OCI-LY1 (cell line): ENCODE results near the gene CDC42BPA.

Source experiments
- H2AFZ ChIP-seq: fragments of 200-600 bp; sonication (generic), shearing (Covaris generic); 2 replicates; pipeline ENCODE4 v1.6.0; 2014; ENCODE audit warnings: antibody characterized with exemption, mild to moderate bottlenecking, low read length
- H3F3A ChIP-seq: fragments of 200-600 bp; sonication (generic), shearing (Covaris generic); 2 replicates; pipeline ENCODE4 v1.6.0; 2014; ENCODE audit warnings: mild to moderate bottlenecking, antibody characterized with exemption, low read length, moderate library complexity; ENCODE audit not compliant: insufficient read depth
- H3K27ac ChIP-seq: fragments of 200-600 bp; sonication (generic); 2 replicates; pipeline ENCODE4 v1.5.1; 2014; ENCODE audit warnings: low read length, mixed run types, mild to moderate bottlenecking, low read depth; ENCODE audit not compliant: poor library complexity, severe bottlenecking
- H3K27me3 ChIP-seq: fragments of 200-600 bp; sonication (generic); 2 replicates; pipeline ENCODE4 v1.6.0; 2014; ENCODE audit warnings: antibody characterized with exemption, mild to moderate bottlenecking, low read length, moderate library complexity; ENCODE audit not compliant: insufficient read depth
- H3K36me3 ChIP-seq: fragments of 200-600 bp; sonication (generic); 2 replicates; pipeline ENCODE4 v1.6.1; 2014; ENCODE audit warnings: mild to moderate bottlenecking, antibody characterized with exemption, low read length, moderate library complexity, mixed read lengths; ENCODE audit not compliant: insufficient read depth
- H3K4me1 ChIP-seq: fragments of 200-600 bp; sonication (generic); 2 replicates; pipeline ENCODE4 v1.5.1; 2014; ENCODE audit warnings: mild to moderate bottlenecking, low read length, moderate library complexity; ENCODE audit not compliant: insufficient read depth, severe bottlenecking
- H3K4me2 ChIP-seq: fragments of 200-600 bp; sonication (generic), shearing (Covaris generic); 2 replicates; pipeline ENCODE4 v1.6.1; 2014; ENCODE audit warnings: low read length
- H3K4me3 ChIP-seq: fragments of 200-600 bp; sonication (generic); 2 replicates; pipeline ENCODE4 v1.5.1; 2014; ENCODE audit warnings: low read length, low read depth, mild to moderate bottlenecking, mixed read lengths; ENCODE audit not compliant: poor library complexity, severe bottlenecking
- H3K79me2 ChIP-seq: fragments of 200-600 bp; shearing (Covaris generic); 2 replicates; pipeline ENCODE4 v1.6.1; 2016; ENCODE audit warnings: mixed run types, low read length, mixed read lengths; ENCODE audit not compliant: insufficient read depth
- H3K9ac ChIP-seq: fragments of 200-600 bp; sonication (generic), shearing (Covaris generic); 2 replicates; pipeline ENCODE4 v1.6.1; 2014; ENCODE audit warnings: mild to moderate bottlenecking, low read length, mixed read lengths
- H3K9me2 ChIP-seq: fragments of 200-600 bp; sonication (generic), shearing (Covaris generic); 2 replicates; pipeline ENCODE4 v1.6.1; 2014; ENCODE audit warnings: low read depth, mild to moderate bottlenecking, low read length, mixed read lengths
- H3K9me3 ChIP-seq: fragments of 200-600 bp; shearing (Covaris generic); 2 replicates; pipeline ENCODE4 v1.6.1; 2014; ENCODE audit warnings: low read length, mixed read lengths
- H4K20me1 ChIP-seq: fragments of 200-600 bp; sonication (generic), shearing (Covaris generic); 2 replicates; pipeline ENCODE4 v1.6.0; 2016; ENCODE audit warnings: mild to moderate bottlenecking, low read length; ENCODE audit not compliant: insufficient read depth
- EZH2 ChIP-seq: fragments of 200-600 bp; sonication (generic), shearing (Covaris generic); IDR thresholded peaks from 2 replicates; pipeline ENCODE4 v1.8.0; 2017; ENCODE audit warnings: borderline replicate concordance, mixed run types, mild to moderate bottlenecking, antibody characterized with exemption, low read length, moderate library complexity, mixed read lengths
- TF ChIP-seq, protein P1 (sequence below): fragments of 200-600 bp; sonication (generic), shearing (Covaris generic); IDR thresholded peaks from 2 replicates; pipeline ENCODE4 v1.5.1; 2017; ENCODE audit warnings: mild to moderate bottlenecking, antibody characterized with exemption, low read length, moderate library complexity, mixed read lengths

CDC42BPA gene

DNA sequence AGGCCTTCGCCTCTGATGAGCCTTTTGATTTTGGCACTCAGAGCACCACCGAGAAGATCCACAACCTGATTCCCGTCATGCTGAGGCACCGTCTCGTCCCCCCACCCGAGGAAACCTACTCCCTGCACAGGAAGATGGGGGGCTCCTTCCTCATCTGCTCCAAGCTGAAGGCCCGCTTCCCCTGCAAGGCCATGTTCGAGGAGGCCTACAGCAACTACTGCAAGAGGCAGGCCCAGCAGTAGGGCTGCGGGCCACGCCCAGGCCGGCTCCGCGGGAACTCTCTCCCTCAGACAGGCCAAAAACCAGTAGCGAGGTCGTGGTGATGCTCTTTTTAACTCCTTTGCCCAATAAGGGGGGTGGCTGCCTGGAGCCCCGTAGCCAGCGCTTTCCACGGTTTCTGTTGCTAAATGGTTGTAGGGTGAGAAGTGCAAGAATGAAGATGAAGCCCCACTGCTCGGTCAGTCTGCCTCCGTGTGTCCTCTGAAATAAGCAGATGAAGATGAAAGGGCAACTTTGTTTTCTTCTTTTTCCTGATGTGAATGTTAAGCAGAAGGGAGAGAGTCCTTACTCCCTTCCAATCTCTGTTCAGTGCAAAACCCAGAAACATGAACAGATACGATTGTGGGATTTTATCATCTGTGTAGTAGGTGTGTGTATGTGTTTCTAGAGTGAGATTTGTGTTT is 331.7 kb downstream of the CDC42BPA start:
- Histone ChIP-seq H3K4me1 (peaks cover 19% of the 10 kb centered on the region), H3F3A (no peaks in the 10 kb centered on the region), H3K9me2 (no peaks in the 10 kb centered on the region), H3K4me2 (no peak overlapping the region), H3K4me3 (no peak overlapping the region), H3K27ac (no peak overlapping the region), H3K9ac (no peak overlapping the region), H3K9me3 (no peaks in the 10 kb centered on the region), H4K20me1 (no peaks in the 10 kb centered on the region), H3K79me2 (no peaks in the 10 kb centered on the region), H3K27me3 (no peaks in the 10 kb centered on the region), H2AFZ (no peak overlapping the region), H3K36me3 (no peaks in the 10 kb centered on the region)
- TF ChIP-seq, protein P1, sequence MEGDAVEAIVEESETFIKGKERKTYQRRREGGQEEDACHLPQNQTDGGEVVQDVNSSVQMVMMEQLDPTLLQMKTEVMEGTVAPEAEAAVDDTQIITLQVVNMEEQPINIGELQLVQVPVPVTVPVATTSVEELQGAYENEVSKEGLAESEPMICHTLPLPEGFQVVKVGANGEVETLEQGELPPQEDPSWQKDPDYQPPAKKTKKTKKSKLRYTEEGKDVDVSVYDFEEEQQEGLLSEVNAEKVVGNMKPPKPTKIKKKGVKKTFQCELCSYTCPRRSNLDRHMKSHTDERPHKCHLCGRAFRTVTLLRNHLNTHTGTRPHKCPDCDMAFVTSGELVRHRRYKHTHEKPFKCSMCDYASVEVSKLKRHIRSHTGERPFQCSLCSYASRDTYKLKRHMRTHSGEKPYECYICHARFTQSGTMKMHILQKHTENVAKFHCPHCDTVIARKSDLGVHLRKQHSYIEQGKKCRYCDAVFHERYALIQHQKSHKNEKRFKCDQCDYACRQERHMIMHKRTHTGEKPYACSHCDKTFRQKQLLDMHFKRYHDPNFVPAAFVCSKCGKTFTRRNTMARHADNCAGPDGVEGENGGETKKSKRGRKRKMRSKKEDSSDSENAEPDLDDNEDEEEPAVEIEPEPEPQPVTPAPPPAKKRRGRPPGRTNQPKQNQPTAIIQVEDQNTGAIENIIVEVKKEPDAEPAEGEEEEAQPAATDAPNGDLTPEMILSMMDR = no peak
- no peak for TF ChIP-seq EZH2

DNA sequence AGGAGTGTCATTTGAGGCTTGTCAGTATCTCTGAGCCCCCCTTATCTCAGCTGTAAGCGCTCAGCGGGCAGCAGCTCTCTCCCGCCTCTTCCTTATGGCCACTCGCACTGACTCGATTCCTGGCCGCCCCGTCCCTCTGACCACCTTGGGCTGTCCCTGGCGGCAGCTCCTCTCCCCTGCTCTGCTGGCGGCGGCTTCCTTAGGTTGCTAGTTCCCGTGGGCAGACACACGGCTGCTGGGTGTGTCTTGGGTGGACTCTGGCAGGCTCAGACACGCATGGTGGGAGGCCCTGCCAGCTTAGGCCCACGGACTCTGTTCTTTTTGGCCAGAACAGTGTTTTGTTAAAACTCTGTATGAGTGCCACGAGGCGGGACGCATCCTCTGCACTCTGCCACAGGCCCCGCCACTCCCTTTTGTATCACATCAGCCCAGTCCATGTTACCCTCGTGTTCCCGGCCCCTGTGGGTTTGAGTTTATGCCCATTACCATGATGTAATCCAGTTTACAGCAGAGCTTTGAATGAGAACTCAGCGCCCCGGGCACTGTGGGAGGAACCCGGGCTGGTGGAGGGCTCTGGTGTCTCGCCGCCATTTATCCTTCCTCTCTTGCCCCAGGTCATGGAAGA is 332.3 kb downstream of the CDC42BPA start:
- Histone ChIP-seq H3K4me1 (peaks cover 19% of the 10 kb centered on the region), H3K4me2 (no peak overlapping the region), H3K9me2 (no peaks in the 10 kb centered on the region), H2AFZ (no peak overlapping the region), H3K27ac (no peak overlapping the region), H3K9ac (no peak overlapping the region), H3K36me3 (no peaks in the 10 kb centered on the region), H3K9me3 (no peaks in the 10 kb centered on the region), H3K79me2 (no peaks in the 10 kb centered on the region), H3K4me3 (no peak overlapping the region), H3K27me3 (no peaks in the 10 kb centered on the region), H3F3A (no peaks in the 10 kb centered on the region), H4K20me1 (no peaks in the 10 kb centered on the region)
- no peak for TF ChIP-seq EZH2
- TF ChIP-seq, protein P1 = no peak

DNA sequence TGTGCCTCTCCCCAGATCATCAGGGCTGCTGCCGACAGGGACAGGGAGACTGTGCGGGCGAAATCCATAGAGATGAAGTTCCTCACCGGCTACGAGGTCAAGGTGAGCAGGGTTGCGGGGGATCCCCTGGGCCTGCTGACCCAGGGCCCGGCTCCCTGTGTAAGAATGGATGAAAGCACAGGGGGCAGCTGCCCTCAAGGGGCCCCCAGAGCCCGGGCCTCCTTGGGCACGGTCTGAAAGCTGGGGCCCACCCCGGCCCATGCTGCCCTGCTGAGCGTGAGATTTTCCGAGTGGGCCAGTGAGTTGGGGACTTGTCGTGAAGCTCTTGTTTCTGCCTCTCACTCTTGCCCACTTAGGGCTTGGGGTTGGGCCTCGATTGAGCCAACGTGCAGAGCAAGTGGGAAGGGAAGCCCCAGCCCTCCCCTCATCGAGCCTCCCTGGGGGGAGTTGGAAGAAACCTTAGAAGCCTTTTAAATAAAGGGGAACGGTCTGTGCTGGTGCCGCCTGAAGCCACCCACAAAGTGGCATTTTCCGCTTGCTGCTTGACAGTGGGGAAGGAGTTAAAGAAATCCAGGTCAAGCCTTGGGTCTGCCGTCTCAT is 333.0 kb downstream of the CDC42BPA start:
- Histone ChIP-seq H3K79me2 (no peaks in the 10 kb centered on the region), H4K20me1 (no peaks in the 10 kb centered on the region), H3K4me1 (peaks cover 16% of the 10 kb centered on the region), H3K27me3 (no peaks in the 10 kb centered on the region), H3F3A (no peaks in the 10 kb centered on the region), H3K9ac (no peak overlapping the region), H3K4me3 (no peak overlapping the region), H3K27ac (no peak overlapping the region), H2AFZ (no peak overlapping the region), H3K9me2 (no peaks in the 10 kb centered on the region), H3K9me3 (no peaks in the 10 kb centered on the region), H3K36me3 (no peaks in the 10 kb centered on the region), H3K4me2 (no peak overlapping the region)
- TF ChIP-seq EZH2 = no peak
- TF ChIP-seq, protein P1 = no peak
